Stimulated activated CD4-positive, alpha-beta T cell treated with anti-CD3 and anti-CD28 coated beads, Interleukin-12 subunit alpha, Interleukin-12 subunit beta, amount 100 ng/mL, for 4 hours (primary cell): Measurements from ENCODE around the gene MYLK.

Experiments
- DNase-seq: peaks from one replicate; pipeline ENCODE4 v3.0.0-alpha.2; 2020

Gene MYLK

GRCh38 chr3:123660141-123660675, 223.9 kb downstream of the MYLK start:
- DNase-seq: no peak

GRCh38 chr3:123658852-123659206, 225.3 kb downstream of the MYLK start:
- no peak for DNase-seq

GRCh38 chr3:123658118-123658851, 225.8 kb downstream of the MYLK start:
- no peak for DNase-seq

GRCh38 chr3:123657568-123657967, 226.6 kb downstream of the MYLK start:
- DNase-seq: no peak

GRCh38 chr3:123657111-123657510, 227.0 kb downstream of the MYLK start:
- DNase-seq: no peak

- no peak for DNase-seq
These were observed 227.4 kb downstream of the MYLK start for GRCh38 chr3:123656691-123657090.

- no peak for DNase-seq
These were observed 227.9 kb downstream of the MYLK start for GRCh38 chr3:123656274-123656673.

- DNase-seq: no peak
These were observed 228.7 kb downstream of the MYLK start for GRCh38 chr3:123655400-123655799.

- DNase-seq: no peak
These were observed 230.9 kb downstream of the MYLK start for GRCh38 chr3:123653221-123653682.

- peak; percentile 10 for DNase-seq
These were observed 231.7 kb downstream of the MYLK start for GRCh38 chr3:123652342-123652984.

- DNase-seq: no peak
These were observed 232.4 kb downstream of the MYLK start for GRCh38 chr3:123651449-123652341.

- no peak for DNase-seq
These were observed 234.0 kb downstream of the MYLK start for GRCh38 chr3:123650101-123650500.

- DNase-seq: no peak
These were observed 235.3 kb downstream of the MYLK start for GRCh38 chr3:123648696-123649405.

- DNase-seq: no peak
These were observed 239.8 kb downstream of the MYLK start for GRCh38 chr3:123644358-123644757.

GRCh38 chr3:123642957-123643330, 241.2 kb downstream of the MYLK start:
- DNase-seq: no peak

- DNase-seq: peak; percentile 41
These were observed 241.8 kb downstream of the MYLK start for GRCh38 chr3:123642182-123642956.

- DNase-seq: no peak
These were observed 242.6 kb downstream of the MYLK start for GRCh38 chr3:123641505-123641904.

GRCh38 chr3:123640740-123641462, 243.2 kb downstream of the MYLK start:
- DNase-seq: no peak

- DNase-seq: no peak
These were observed 243.8 kb downstream of the MYLK start for GRCh38 chr3:123640311-123640710.

- DNase-seq: no peak
These were observed 245.0 kb downstream of the MYLK start for GRCh38 chr3:123638936-123639689.
